Measurements from ENCODE around the gene SPDYE6. TPM values are rescaled to one million over a fixed set of nuclear protein-coding genes. Genes with fewer than 3 reads are reported as not detected.
A peak's percentile ranks its signal among the peaks of the same experiment; 100 is the strongest.
"Not testable (repeated sequence)": the region's sequence is repeated elsewhere in the genome, so short reads cannot be mapped to it uniquely, and the experiment has no call there.

Gene SPDYE6
- total RNA-seq, 1 experiment from 2014 or later = not detected

- no peak for TF ChIP-seq CTCF (IDR thresholded peaks at IDR 0.05; ENCODE audit: unreplicated experiment)
- Mint-ChIP-seq H3K4me3 (ENCODE audit: low read depth, unreplicated experiment) (no peak overlapping the region), H3K27ac (ENCODE audit: unreplicated experiment) (no peak overlapping the region), H3K4me1 (ENCODE audit: low read depth, unreplicated experiment) (peaks cover 6% of the 10 kb centered on the region), H3K36me3 (ENCODE audit: insufficient read depth, unreplicated experiment) (peaks cover 10% of the 10 kb centered on the region), H3K27me3 (ENCODE audit: unreplicated experiment) (no peaks in the 10 kb centered on the region), H3K9me3 (ENCODE audit: low read depth, unreplicated experiment) (no peaks in the 10 kb centered on the region)
- no peak for DNase-seq
- BruUV-seq (replicated peaks) = no TSS peak
- CTCF ChIA-PET = no interaction called here
- intact Hi-C loops (cut with micrococcal nuclease; ENCODE audit: unreplicated experiment) = no loop called here
Measured at GRCh38 chr7:102387064-102387463, 30.8 kb upstream of the SPDYE6 start.

DNA sequence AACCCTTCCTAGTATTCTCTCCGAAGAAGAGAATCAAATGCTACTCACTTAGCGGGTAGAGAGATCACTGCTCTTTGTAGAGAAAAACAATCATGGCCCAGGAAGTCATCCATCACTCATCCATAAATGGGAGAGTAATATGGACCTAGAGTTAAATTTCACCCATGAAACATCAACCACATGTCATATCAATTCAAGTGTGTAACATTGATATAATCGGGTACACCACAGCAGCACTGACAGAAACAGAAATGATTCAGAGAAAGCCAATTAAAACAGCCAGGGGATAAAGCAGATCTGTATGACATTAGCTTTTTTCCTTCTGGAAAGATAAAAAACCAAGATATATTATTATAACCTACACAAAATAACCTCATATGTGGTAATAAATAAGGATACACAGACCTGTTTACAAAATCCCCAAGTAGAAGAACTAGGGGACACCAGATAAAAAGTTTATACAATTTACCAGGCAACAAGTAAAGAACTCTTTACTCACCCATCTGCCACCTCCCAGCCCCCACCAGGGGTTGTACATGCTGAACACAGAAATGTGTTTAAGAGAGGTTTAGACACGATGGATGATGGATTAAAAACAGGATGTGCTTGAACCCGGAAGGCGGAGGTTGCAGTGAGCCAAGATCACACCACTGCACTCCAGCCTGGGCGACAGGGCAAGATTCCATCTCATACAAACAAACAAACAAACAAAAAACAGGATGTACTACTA is 25.6 kb upstream of the SPDYE6 start:
- not testable (repeated sequence) for BruUV-seq (replicated peaks)
- peaks cover 20% of the 10 kb centered on the region for H3K36me3 Mint-ChIP-seq (ENCODE audit: insufficient read depth, unreplicated experiment)

DNA sequence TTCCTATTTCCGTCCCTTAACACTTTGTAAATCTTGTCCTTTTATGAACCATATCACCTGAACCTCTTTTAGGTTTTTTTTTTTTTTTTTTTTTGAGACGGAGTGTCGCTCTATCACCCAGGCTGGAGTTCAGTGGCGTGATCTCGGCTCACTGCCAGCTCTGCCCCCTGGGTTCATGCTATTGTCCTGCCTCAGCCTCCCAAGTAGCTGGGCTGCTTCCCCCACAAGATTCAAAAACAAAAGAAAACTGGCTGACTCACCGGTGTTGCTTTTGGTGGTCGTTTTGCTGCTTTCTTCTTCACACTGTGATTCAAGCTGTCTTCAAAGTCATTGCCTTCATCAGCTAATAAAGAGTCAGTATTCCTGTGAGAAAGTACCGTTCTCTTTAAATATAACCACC is 24.6 kb upstream of the SPDYE6 start:
- CTCF ChIA-PET; H3K27me3 Mint-ChIP-seq (ENCODE audit: unreplicated experiment); H3K4me1 Mint-ChIP-seq (ENCODE audit: low read depth, unreplicated experiment); H3K27ac Mint-ChIP-seq (ENCODE audit: unreplicated experiment); H3K4me3 Mint-ChIP-seq (ENCODE audit: low read depth, unreplicated experiment); DNase-seq; BruUV-seq (replicated peaks); H3K9me3 Mint-ChIP-seq (ENCODE audit: low read depth, unreplicated experiment); intact Hi-C loops (cut with micrococcal nuclease; ENCODE audit: unreplicated experiment): not testable (repeated sequence)
- peaks cover 24% of the 10 kb centered on the region for H3K36me3 Mint-ChIP-seq (ENCODE audit: insufficient read depth, unreplicated experiment)

More for the DNA sequence above, 25.6 kb upstream of the SPDYE6 start:
- H3K27me3 Mint-ChIP-seq (ENCODE audit: unreplicated experiment); H3K27ac Mint-ChIP-seq (ENCODE audit: unreplicated experiment); CTCF ChIA-PET; DNase-seq; H3K9me3 Mint-ChIP-seq (ENCODE audit: low read depth, unreplicated experiment); intact Hi-C loops (cut with micrococcal nuclease; ENCODE audit: unreplicated experiment); H3K4me1 Mint-ChIP-seq (ENCODE audit: low read depth, unreplicated experiment); H3K4me3 Mint-ChIP-seq (ENCODE audit: low read depth, unreplicated experiment): not testable (repeated sequence)

DNA sequence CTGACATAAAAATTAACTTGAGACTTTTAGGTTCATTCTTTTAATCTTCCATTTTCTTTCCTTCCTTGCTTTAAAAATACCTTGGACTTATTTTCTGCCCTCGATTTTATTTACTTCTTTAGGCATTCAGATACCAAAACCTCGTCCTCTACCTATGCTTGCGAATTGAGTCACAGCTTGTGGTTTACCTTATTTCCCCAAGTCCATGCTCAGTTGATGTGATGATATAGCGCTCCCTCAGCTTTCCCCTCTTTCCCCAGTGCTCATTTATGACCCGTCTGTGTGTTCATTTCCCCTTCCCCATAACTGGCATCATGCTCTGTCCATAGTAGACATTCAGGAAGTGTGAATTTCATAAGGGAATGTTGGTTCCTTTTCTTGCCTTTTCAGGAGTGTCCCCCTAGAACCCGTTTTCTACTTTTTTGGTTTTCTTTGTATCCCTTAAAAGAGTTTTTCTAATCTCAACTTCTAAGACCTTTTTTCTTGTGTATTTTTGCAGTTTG is 20.8 kb upstream of the SPDYE6 start:
- Mint-ChIP-seq H3K36me3 (ENCODE audit: insufficient read depth, unreplicated experiment) (peaks cover 23% of the 10 kb centered on the region), H3K27ac (ENCODE audit: unreplicated experiment) (no peak overlapping the region), H3K27me3 (ENCODE audit: unreplicated experiment) (no peaks in the 10 kb centered on the region), H3K9me3 (ENCODE audit: low read depth, unreplicated experiment) (no peaks in the 10 kb centered on the region), H3K4me3 (ENCODE audit: low read depth, unreplicated experiment) (no peak overlapping the region), H3K4me1 (ENCODE audit: low read depth, unreplicated experiment) (no peaks in the 10 kb centered on the region)
- BruUV-seq (replicated peaks) = no TSS peak
- no peak for DNase-seq
- intact Hi-C loops (cut with micrococcal nuclease; ENCODE audit: unreplicated experiment) = no loop called here
- no peak for TF ChIP-seq CTCF (IDR thresholded peaks at IDR 0.05; ENCODE audit: unreplicated experiment)
- CTCF ChIA-PET = no interaction called here

GRCh38 chr7:102372796-102373195 is 16.6 kb upstream of the SPDYE6 start:
- DNase-seq; H3K27ac Mint-ChIP-seq (ENCODE audit: unreplicated experiment); intact Hi-C loops (cut with micrococcal nuclease; ENCODE audit: unreplicated experiment); H3K9me3 Mint-ChIP-seq (ENCODE audit: low read depth, unreplicated experiment); H3K4me1 Mint-ChIP-seq (ENCODE audit: low read depth, unreplicated experiment); H3K4me3 Mint-ChIP-seq (ENCODE audit: low read depth, unreplicated experiment); H3K27me3 Mint-ChIP-seq (ENCODE audit: unreplicated experiment); BruUV-seq (replicated peaks); CTCF ChIA-PET: not testable (repeated sequence)
- peaks cover 15% of the 10 kb centered on the region for H3K36me3 Mint-ChIP-seq (ENCODE audit: insufficient read depth, unreplicated experiment)

GRCh38 chr7:102370038-102370437 is 13.8 kb upstream of the SPDYE6 start:
- H3K27me3 Mint-ChIP-seq (ENCODE audit: unreplicated experiment); BruUV-seq (replicated peaks); CTCF ChIA-PET; DNase-seq; H3K27ac Mint-ChIP-seq (ENCODE audit: unreplicated experiment); H3K4me3 Mint-ChIP-seq (ENCODE audit: low read depth, unreplicated experiment); H3K4me1 Mint-ChIP-seq (ENCODE audit: low read depth, unreplicated experiment); H3K9me3 Mint-ChIP-seq (ENCODE audit: low read depth, unreplicated experiment); intact Hi-C loops (cut with micrococcal nuclease; ENCODE audit: unreplicated experiment): not testable (repeated sequence)
- H3K36me3 Mint-ChIP-seq (ENCODE audit: insufficient read depth, unreplicated experiment) = peaks cover 11% of the 10 kb centered on the region

GRCh38 chr7:102365390-102365789 is 9.1 kb upstream of the SPDYE6 start:
- H3K9me3 Mint-ChIP-seq (ENCODE audit: low read depth, unreplicated experiment); BruUV-seq (replicated peaks); CTCF ChIA-PET; DNase-seq; H3K4me1 Mint-ChIP-seq (ENCODE audit: low read depth, unreplicated experiment); H3K27me3 Mint-ChIP-seq (ENCODE audit: unreplicated experiment); intact Hi-C loops (cut with micrococcal nuclease; ENCODE audit: unreplicated experiment); H3K27ac Mint-ChIP-seq (ENCODE audit: unreplicated experiment): not testable (repeated sequence)
- peaks cover 23% of the 10 kb centered on the region for H3K36me3 Mint-ChIP-seq (ENCODE audit: insufficient read depth, unreplicated experiment)
- peak overlapping the region; percentile 26 for H3K4me3 Mint-ChIP-seq (ENCODE audit: low read depth, unreplicated experiment)

DNA sequence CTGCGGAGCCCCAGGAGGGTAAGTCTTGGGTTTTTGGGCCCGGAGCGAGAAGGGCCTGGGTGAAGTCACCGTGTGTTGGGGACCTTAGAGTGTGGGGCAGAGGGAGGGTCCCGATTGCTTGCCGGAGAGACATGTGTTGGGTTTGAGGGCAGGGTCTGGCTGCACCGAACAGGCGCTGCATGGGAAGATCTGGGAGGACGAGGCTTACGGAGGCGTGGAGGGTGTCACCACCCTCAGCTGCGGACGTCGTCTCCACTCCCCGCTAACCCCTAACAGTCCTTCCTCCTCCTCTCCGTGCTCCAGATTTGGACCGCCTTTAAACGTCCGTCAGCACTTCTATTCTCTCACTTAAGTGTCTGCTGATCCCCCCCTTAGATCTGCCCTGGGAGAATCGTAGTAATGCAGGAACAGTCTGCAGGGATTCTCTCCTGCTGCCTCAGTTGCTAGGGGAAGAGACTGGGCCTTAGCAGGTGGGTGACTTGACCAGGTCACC is 8.2 kb upstream of the SPDYE6 start:
- peak overlapping the region; percentile 97 for H3K4me3 Mint-ChIP-seq (ENCODE audit: low read depth, unreplicated experiment)
- H3K36me3 Mint-ChIP-seq (ENCODE audit: insufficient read depth, unreplicated experiment) = peaks cover 23% of the 10 kb centered on the region
- H3K4me1 Mint-ChIP-seq (ENCODE audit: low read depth, unreplicated experiment); H3K27me3 Mint-ChIP-seq (ENCODE audit: unreplicated experiment); H3K9me3 Mint-ChIP-seq (ENCODE audit: low read depth, unreplicated experiment); BruUV-seq (replicated peaks); CTCF ChIA-PET; DNase-seq; intact Hi-C loops (cut with micrococcal nuclease; ENCODE audit: unreplicated experiment): not testable (repeated sequence)
- H3K27ac Mint-ChIP-seq (ENCODE audit: unreplicated experiment) = peak overlapping the region; percentile 33

Data from Calu3 (cell line).